Transverse colon (tissue), 4 donors: Measurements from ENCODE around the gene CACFD1. TPM values are rescaled to one million over a fixed set of nuclear protein-coding genes. Genes with fewer than 3 reads are reported as not detected.

Source experiments
- DNase-seq: peaks from one replicate; pipeline ENCODE4 v3.0.0-alpha.2; 2019
- H3K27ac ChIP-seq, 4 donors: fragments of 200-600 bp; sonication (generic); 2 replicates each; pipeline ENCODE4 v1.5.1; 2016 to 2018; ENCODE audit warnings: inconsistent platforms in 4 of 4
- H3K27me3 ChIP-seq: fragments of 200-600 bp; sonication (generic); 2 replicates; pipeline ENCODE4 v1.5.1; 2017; ENCODE audit warnings: inconsistent platforms
- H3K36me3 ChIP-seq, 4 donors: fragments of 200-600 bp; sonication (generic); 2 replicates each; pipeline ENCODE4 v1.5.1; 2017 to 2019; ENCODE audit warnings: inconsistent platforms in 4 of 4
- H3K4me1 ChIP-seq, 4 donors: fragments of 200-600 bp; sonication (generic); 2 replicates each; pipeline ENCODE4 v1.5.1; 2017 to 2020; ENCODE audit warnings: inconsistent platforms in 4 of 4
- H3K4me3 ChIP-seq, 4 donors: fragments of 200-600 bp; sonication (generic); 1 replicate in 1 of 4; 2 replicates in 3 of 4; pipeline versions ENCODE4 v1.5.1 to v1.6.1; 2017 to 2019; ENCODE audit warnings: inconsistent platforms in 4 of 4
- H3K9me3 ChIP-seq, 2 donors: fragments of 200-600 bp; sonication (generic); 2 replicates each; pipeline ENCODE4 v1.5.1; 2017 to 2019; ENCODE audit warnings: inconsistent platforms in 2 of 2
- EP300 ChIP-seq: sonication (generic); formaldehyde crosslinking; IDR thresholded peaks from one replicate; pipeline ENCODE4 v1.6.1; 2017; ENCODE audit warnings: antibody characterized with exemption, low read depth
- POLR2A ChIP-seq: fragments of 450-650 bp; IDR thresholded peaks from one replicate; pipeline ENCODE4 v1.6.1; 2016; ENCODE audit warnings: antibody characterized with exemption, mild to moderate bottlenecking, moderate library complexity
- POLR2AphosphoS5 ChIP-seq, 3 donors: sonication (generic); formaldehyde crosslinking; IDR thresholded peaks; one replicate each; pipeline ENCODE4 v1.6.1; 2016; ENCODE audit warnings: antibody characterized with exemption in 3 of 3
- WGBS, 2 donors: methylation state at CpG; one replicate each; pipeline ENCODE4 v1.1.5; 2018; ENCODE audit warnings: low coverage in 1 of 2; 5-methylcytosine and 5-hydroxymethylcytosine counted together
- in situ Hi-C, 4 donors: fragments of 200-750 bp; cut with MboI; loops; one replicate each; pipeline versions ENCODE4 v1.15.0 to v1.15.1; 2017; ENCODE audit warnings: low sequenced_read_pairs in 3 of 4, low pct_ligation_motif_present in 1 of 4, low pct_unique_long_range_greater_than_20kb in 1 of 4
- intact Hi-C: fragments of 100-400 bp; cut with DNase I; formaldehyde crosslinking; loops from one replicate; pipeline ENCODE4 v1.15.1; 2023; ENCODE audit warnings: low total_unique reads
- total RNA-seq, 4 donors: library from RNA; depleted of rRNA; stranded (reverse); fragments of >200 nt; gene quantifications; one replicate each; pipeline ENCODE4 v1.1.0, GENCODE V29; 2016
- TF ChIP-seq, protein P1 (sequence below), 5 experiments: fragments of 200-600 bp in 3 of 5; fragments of 450-650 bp in 2 of 5; sonication (generic) in 3 of 5; IDR thresholded peaks; 1 replicate in 2 of 5; 2 replicates in 3 of 5; pipeline ENCODE4 v1.5.1; 2016 to 2017; ENCODE audit warnings: antibody characterized with exemption in 5 of 5, inconsistent platforms in 3 of 5, mild to moderate bottlenecking in 2 of 5, moderate library complexity in 1 of 5

The CACFD1 gene
- total RNA-seq, 4 donors from 2014 or later, result 44.6 to 153 (median 80.0) TPM

DNA sequence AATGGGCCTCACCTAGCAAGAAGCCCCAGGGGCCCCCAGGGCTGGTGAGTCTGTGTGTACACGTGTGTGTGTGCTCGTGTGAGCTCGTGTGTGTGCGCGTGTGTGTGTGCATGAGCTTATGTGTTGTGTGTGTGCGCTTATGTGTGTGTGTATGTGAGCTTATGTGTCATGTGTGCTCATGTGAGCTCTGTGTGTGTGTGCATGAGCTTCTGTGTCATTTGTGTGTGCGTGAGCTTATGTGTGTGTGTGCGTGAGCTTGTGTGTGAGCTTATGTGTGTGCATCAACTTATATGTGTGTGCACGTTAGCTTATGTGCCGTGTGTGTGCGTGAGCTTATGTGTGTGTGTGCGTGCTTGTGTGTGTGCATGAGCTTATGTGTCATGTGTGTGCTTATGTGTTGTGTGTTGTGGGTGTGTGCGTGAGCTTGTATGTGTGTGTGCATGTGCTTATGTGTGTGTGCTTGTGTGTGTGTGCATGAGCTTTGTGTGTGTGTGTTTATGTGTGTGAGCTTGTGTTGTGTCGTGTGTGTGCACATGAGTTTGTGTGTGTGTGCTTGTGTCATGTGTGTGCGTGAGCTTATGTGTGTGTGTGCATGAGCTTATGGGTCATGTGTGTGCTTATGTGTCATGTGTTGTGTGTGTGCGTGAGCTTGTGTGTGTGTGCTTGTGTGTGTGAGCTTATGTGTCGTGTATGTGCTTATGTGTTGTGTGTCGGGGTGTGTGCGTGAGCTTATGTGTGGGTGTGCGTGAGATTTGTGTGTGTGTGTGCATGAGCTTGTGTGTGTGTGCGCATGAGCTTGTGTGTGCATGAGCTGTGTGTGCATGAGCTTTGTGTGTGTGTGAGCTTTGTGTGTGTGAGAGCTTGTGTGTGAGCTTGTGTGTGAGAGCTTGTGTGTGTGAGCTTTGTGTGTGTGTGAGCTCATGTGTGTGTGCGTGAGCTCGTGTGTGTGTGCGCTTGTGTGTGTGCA is 35.8 kb downstream of the CACFD1 start:
- H3K4me1 ChIP-seq, result peaks cover 0 to 12% (median 0%) of the 10 kb centered on the region in 4 donors
- H3K4me3 ChIP-seq, result no peak overlapping the region
- whole genome bisulfite sequencing, 2 donors, result 87 to 95% methylated on average over 8 to 24 of the region's 24 CpGs
- DNase-seq, result no peak
- H3K27ac ChIP-seq, result no peak overlapping the region
- H3K9me3 ChIP-seq, result no peaks in the 10 kb centered on the region
- in situ Hi-C loops (loop anchor here in 1 of 4 donors (25.0 kb wide), 1 partner anchor 308 kb away; no protein-coding TSS in a partner anchor), intact Hi-C loops (no loop called here)
- no peaks in the 10 kb centered on the region for H3K36me3 ChIP-seq
- no peak for TF ChIP-seq POLR2A
- TF ChIP-seq POLR2AphosphoS5 (IDR thresholded peaks at IDR 0.05), result no peak
- TF ChIP-seq, protein P1, sequence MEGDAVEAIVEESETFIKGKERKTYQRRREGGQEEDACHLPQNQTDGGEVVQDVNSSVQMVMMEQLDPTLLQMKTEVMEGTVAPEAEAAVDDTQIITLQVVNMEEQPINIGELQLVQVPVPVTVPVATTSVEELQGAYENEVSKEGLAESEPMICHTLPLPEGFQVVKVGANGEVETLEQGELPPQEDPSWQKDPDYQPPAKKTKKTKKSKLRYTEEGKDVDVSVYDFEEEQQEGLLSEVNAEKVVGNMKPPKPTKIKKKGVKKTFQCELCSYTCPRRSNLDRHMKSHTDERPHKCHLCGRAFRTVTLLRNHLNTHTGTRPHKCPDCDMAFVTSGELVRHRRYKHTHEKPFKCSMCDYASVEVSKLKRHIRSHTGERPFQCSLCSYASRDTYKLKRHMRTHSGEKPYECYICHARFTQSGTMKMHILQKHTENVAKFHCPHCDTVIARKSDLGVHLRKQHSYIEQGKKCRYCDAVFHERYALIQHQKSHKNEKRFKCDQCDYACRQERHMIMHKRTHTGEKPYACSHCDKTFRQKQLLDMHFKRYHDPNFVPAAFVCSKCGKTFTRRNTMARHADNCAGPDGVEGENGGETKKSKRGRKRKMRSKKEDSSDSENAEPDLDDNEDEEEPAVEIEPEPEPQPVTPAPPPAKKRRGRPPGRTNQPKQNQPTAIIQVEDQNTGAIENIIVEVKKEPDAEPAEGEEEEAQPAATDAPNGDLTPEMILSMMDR (IDR thresholded peaks at IDR 0.05), result no peak
- TF ChIP-seq EP300, result no peak
- H3K27me3 ChIP-seq, result peaks cover 8% of the 10 kb centered on the region

DNA sequence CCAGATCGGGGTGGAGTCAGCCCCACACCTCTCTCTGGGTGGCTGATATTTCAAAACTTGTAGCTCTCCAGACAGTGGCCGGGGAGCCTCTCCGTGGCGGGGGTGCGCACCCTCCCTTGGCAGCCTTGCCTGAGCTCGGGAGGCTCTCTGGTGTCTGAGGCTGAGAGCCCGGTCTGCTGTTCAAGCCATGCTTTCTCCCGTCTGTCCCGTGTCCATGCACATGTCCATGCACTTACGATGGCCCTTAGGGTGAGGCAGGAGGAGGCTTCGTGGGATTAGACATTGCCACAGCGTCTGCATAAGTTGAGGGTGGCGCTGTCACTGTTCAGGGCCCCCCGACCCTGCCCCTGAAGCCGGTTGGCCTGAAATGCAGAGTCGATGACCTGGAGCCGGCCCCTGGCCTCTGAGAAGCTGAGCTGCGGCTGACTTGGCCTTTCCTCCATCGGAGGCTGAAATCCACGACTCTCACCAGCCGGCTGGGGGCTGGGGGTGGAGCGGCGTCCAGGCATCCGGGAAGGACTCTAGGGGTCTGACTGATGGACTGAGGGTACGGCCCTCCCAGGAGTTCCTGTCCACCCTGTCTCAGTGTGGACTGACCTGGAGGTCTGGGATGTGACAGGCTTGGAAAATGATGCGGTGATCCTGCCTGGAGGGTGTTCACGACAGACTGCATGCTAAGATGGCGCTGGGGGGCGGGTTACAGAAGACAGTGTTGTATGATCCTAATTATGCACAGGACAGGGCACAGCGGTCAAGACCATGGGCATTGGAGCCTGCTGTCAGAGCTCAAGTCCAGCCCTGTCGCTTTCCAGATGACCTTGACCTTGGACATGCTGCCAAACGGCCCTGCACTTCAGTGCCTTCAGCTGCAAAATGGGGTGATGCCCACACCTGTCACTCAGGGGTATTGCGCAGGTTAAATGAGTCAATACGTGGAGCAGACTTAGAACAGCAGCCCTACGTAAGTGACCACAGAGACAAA is 37.4 kb downstream of the CACFD1 start:
- Histone ChIP-seq H3K9me3 (peaks cover 6 to 9% of the 10 kb centered on the region in 2 donors), H3K27ac (no peak overlapping the region), H3K27me3 (peaks cover 8% of the 10 kb centered on the region), H3K4me1 (peaks cover 0 to 12% (median 0%) of the 10 kb centered on the region in 4 donors), H3K36me3 (no peaks in the 10 kb centered on the region), H3K4me3 (no peak overlapping the region)
- DNase-seq, result no peak
- 67 to 72% methylated on average over 1 to 35 of the region's 35 CpGs for WGBS, 2 donors
- intact Hi-C loops, result no loop called here
- TF ChIP-seq EP300 (no peak), POLR2AphosphoS5 (IDR thresholded peaks at IDR 0.05) (no peak), POLR2A (no peak)
- TF ChIP-seq, protein P1 (IDR thresholded peaks at IDR 0.05), result no peak
- in situ Hi-C loops, result loop anchor here in 1 of 4 donors (25.0 kb wide), 1 partner anchor 310 kb away; no protein-coding TSS in a partner anchor

DNA sequence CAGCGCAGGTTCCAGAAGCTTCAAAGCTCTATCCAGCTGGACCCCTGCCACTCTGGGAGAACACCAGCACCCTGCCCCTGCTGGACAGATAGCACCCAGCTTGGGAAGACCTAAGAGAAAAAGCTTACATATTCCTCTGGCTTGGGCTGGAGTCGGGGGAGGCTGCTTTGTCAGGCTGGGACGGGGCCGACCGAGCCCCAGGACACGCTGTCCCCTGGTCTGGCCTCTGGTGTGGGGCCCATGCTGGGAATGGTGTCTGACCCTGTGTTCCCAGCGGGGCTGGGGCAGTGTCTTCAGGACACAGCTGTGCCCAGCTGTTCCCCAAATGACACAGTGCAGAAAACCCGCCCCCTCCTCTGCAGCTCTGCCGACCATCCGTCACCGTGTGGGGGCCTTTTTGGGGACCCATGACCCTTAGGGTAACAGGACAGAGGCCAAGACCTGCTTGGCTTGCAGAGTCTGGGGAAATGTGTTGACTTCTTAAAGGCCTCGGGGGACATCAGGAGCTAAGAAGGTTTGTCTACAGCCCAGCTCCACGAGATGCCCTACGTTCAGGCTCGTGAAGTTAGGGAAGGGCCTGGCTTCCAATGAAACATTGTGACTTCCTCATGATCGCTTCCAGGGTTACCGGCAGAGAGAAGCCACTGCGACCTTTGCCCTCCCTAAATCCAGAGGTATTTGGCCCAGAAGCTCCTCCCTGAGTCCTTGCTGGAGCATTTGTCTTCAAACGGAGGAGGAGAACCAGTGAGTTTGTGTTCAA is 39.5 kb downstream of the CACFD1 start:
- Histone ChIP-seq H3K36me3 (no peaks in the 10 kb centered on the region), H3K27me3 (peaks cover 8% of the 10 kb centered on the region), H3K4me1 (peaks cover 0 to 12% (median 0%) of the 10 kb centered on the region in 4 donors), H3K27ac (peak overlapping the region; percentile 37 to 54 (median 52)), H3K9me3 (peaks cover 12 to 14% of the 10 kb centered on the region in 2 donors), H3K4me3 (no peak overlapping the region)
- WGBS, 2 donors, result 57% methylated on average over 19 of the region's 19 CpGs; no CpG with 5 or more reads in 1 of the 2 donors
- no peak for DNase-seq
- peak in 2 of 3 donors; percentile 50 to 68 for TF ChIP-seq POLR2AphosphoS5 (IDR thresholded peaks at IDR 0.05)
- TF ChIP-seq POLR2A, result no peak
- in situ Hi-C loops, result loop anchor here in 1 of 4 donors (25.0 kb wide), 1 partner anchor 312 kb away; no protein-coding TSS in a partner anchor
- intact Hi-C loops, result no loop called here

DNA sequence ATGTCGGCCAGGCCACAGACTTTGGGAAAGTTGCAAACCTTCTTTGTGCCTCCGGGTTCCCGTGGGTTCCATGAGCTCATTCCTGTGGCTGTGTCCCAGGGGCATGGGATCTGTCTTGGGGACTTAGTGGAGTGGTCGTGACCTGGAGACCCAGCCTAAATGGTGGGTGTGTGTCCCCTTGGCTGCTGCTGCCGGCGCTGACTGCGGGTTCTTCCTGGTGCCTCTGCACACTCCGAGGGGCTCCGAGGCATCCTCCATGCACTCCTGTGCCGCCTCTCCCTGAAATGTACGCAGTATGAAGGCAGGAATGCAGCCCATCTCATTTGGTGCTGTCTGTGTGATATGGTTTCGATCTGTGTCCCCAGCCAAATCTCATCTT is 40.1 kb downstream of the CACFD1 start:
- Histone ChIP-seq H3K4me1 (peaks cover 0 to 12% (median 0%) of the 10 kb centered on the region in 4 donors), H3K27ac (peak overlapping the region; percentile 37 to 54 (median 52)), H3K27me3 (peaks cover 8% of the 10 kb centered on the region), H3K9me3 (peaks cover 12 to 14% of the 10 kb centered on the region in 2 donors), H3K36me3 (no peaks in the 10 kb centered on the region), H3K4me3 (no peak overlapping the region)
- 81% methylated on average over 12 of the region's 12 CpGs; no CpG with 5 or more reads in 1 of the 2 donors for WGBS, 2 donors
- DNase-seq, result no peak
- no peak for TF ChIP-seq POLR2AphosphoS5 (IDR thresholded peaks at IDR 0.05)
- no peak for TF ChIP-seq POLR2A
- no peak for TF ChIP-seq EP300
- TF ChIP-seq, protein P1 (IDR thresholded peaks at IDR 0.05), result no peak
- intact Hi-C loops, result no loop called here
- in situ Hi-C loops, result loop anchor here in 1 of 4 donors (25.0 kb wide), 1 partner anchor 313 kb away; no protein-coding TSS in a partner anchor
